Peyer's patch (tissue), 4 donors: ENCODE measurements around the gene BACH2.

Experiments used
- CTCF ChIP-seq, 6 experiments: fragments of 450-650 bp in 4 of 6; fragments of 200-600 bp in 2 of 6; sonication (generic) in 1 of 6; IDR thresholded peaks; one replicate each; pipeline ENCODE4 v1.5.1; 2017 to 2019; ENCODE audit warnings: antibody characterized with exemption in 6 of 6, mild to moderate bottlenecking in 3 of 6, moderate library complexity in 1 of 6
- POLR2A ChIP-seq, 2 donors: fragments of 450-650 bp; IDR thresholded peaks; one replicate each; pipeline ENCODE4 v1.5.1; 2017; ENCODE audit warnings: antibody characterized with exemption in 2 of 2, mild to moderate bottlenecking in 2 of 2, moderate library complexity in 2 of 2

- TF ChIP-seq POLR2A (IDR thresholded peaks at IDR 0.05) (no peak), CTCF (IDR thresholded peaks at IDR 0.05) (no peak)
Observed at GRCh38 chr6:89927264-89927663, 369.4 kb downstream of the BACH2 start.
